Embryonic facial prominence (tissue), 1 donor: ENCODE data around the gene PSG2.
"Not testable (repeated sequence)": the region's sequence is repeated elsewhere in the genome, so short reads cannot be mapped to it uniquely, and the experiment has no call there.

Experiments
- DNase-seq: peaks from one replicate; pipeline ENCODE4 v3.0.0-alpha.2; 2016; ENCODE audit errors: extremely low spot score

PSG2 gene

DNA sequence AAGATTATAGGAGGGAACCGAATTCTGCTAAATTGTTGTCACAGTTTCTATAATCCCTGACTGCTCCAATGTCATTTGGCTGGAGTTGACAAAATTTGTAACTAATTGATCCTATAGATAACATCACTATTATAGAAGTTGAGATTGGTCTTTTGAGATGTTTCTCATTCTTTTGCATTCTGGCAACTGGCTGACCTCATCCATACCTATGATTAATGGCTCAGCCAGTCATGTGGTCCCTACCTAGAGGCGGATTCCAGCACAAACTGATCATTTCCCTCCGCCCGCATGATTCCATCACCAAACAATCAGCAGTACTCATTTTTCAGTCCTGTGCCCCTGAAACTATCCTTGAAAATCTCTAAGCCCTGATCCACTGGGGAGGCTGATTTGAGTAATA is 4.2 kb downstream of the PSG2 start:
- DNase-seq, result no peak

DNA sequence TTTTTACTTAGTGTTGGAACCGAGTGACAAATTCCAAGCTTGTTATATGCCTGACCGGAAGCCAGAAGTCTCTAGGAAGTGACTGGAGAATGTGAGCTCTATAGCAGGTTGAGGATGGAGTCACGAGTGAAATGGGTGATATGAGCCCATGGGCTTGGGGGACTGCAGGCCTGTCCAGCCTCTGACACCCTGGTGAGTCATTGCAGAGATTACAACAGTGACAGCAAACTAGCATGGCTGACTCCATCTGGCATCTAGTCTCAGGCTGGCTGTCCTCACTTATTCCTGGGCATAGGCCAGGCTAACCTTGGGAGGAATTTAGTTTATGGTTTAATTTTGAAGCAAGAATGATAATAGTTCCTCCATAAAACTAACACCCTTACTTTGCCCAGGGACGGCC is 4.6 kb downstream of the PSG2 start:
- DNase-seq, result not testable (repeated sequence)

DNA sequence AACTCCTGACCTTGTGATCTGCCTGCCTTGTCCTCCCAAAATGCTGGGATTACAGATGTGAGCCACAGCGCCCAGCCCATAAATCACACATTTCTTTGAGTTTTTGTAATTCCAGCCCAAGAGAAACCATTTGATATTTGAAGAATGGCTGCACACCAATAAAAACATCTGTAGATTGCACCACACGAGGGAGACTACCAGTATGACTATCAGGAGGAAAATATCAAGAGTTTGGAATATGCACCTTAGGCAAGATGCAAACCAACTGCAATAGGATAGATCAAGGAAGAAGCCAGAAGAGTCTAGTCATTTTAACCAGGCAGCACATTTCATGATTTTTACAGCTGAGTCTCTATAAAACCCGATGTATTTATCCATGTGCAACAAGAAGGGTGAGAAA is 20.1 kb downstream of the PSG2 start:
- DNase-seq, result not testable (repeated sequence)

DNA sequence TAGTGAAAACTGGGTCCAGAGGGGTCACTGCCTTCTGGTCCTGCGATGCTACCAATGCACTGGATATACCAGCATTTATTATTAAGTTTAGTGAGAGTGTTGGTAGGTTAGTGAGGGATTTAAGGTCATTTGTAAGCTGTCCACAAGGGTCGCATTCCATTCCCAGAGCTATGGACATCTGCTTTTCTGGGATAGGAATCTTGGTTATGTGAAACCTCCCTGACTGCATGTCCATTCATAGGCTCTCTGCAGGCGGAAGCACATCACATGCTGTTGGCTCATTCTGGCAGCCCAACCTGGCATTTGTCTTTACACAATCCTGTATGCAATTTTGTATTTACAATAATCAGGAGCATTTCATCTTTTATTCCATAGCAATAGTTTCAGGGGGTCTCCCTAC is 21.2 kb downstream of the PSG2 start:
- not testable (repeated sequence) for DNase-seq

DNA sequence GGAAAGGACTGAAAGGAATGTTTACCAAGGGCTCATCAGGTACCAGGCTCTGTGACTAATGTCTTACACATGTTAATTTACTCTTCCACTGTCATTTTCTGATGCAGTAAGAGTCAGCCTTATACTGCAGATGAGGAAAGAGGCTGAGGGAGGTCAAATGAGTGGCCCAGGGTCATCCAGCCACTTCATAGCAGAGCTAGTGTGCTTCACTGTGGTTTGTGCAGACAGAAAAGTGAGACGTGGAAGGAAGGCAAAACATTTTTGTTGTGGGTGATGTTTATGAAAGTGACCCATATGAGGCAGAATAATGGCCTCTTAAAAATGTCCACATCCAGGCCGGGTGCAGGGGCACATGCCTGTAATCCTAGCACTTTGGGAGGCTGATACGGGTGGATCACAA is 22.2 kb downstream of the PSG2 start:
- not testable (repeated sequence) for DNase-seq

DNA sequence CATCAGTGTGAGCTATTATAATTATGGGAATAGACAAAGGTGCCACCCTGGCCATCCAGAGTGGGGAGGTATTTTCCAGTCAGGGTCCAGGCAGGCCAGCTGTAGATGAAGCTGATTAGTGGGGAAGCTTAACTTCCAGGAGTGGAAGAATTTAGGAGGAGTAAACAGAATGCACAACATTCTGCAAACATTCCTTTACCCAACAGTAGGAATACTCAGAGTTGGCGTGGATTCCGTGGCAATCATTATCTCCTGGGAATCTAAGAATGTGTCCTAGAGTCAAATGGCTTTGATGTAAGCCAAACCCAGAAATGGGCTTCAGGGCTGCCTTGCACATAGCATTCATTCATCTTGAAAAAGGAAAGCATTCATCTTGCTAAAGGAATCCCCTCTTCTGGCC is 23.0 kb downstream of the PSG2 start:
- not testable (repeated sequence) for DNase-seq

DNA sequence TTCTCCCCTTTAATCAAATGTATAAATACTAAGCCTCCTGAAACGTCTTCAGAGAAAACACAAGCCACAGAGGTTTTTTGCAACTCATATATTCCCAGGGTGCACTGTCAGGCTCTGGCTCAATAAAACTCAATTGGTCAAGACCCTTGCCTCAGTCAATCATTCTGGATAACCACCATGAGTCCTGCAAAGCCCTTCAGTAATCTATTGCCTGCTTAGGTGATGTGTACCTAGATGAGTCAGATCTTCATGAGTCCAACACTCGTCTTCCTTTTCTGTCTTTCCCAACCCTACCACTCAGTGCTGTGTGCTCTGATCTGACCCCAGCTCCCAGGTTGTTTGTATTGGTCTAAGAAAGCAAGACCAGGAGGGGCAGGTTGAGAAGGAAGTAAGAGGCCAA is 24.1 kb downstream of the PSG2 start:
- DNase-seq, result not testable (repeated sequence)

DNA sequence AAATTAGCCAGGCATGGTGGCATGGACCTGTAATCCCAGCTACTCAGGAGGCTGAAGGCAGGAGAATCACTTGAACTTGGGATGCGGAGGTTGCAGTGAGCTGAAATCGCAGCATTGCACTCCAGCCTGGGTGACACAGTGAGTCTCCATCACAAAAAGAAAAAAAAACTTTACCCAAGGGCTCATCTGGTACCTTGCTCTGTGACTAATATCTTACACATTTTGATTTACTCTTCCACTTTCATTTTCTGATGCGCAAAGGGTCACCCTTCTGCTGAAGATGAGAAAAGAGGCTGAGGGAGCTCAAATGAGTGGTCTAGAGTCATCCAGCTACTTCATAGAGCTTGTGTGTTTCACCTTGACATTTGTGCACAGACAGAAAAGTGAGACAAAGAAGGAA is 34.5 kb downstream of the PSG2 start:
- DNase-seq, result not testable (repeated sequence)

DNA sequence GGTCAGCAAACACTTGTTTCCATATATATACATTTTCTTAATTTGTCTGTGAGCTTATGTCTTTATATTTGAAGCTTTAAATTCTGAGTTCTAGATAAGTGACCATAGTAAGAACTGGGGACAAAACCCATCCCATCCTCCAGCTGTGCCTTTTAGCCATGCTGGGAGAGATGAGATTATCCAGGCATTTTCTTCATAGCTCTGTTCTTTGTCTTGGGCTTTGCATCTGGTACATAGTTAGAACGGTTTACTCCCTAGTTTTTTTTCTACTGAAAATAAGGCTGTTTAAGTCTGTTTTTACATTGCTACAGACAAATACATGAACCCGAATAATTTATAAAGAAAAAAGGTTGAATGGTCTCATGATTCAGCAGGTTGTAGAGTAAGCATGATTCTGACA is 35.9 kb downstream of the PSG2 start:
- DNase-seq, result not testable (repeated sequence)

DNA sequence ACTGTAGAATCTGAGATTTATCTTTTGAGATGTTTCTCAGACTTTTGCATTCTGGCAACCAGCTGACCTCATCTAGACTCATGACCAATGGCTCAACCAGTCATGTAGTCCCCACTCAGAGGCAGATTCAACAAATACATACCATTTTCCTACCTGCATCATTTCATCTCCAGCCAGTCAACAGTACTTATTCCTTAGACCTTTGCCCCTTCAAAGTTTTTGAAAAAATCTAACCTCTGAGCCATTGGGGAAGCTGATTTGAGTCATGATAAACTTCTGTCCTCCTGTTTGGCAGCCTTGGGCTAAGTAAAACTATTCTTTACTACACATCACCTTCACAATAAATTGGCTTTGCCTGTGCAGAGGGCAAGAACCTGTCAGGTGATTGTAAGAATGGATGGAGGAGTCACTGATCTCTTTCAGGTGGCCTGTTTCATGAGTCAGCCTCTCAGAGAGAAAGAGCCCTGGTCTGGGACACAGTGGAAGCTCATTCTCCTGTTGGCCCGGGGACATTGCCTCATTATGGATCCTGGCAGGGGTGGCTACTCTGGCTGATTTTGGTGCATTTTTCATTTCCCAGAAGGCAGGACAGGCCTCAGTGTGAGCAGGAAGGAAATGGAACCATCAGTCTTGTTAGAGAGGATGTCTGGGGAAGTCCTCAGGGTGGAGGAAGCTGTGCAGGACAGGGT is 38.9 kb downstream of the PSG2 start:
- not testable (repeated sequence) for DNase-seq

DNA sequence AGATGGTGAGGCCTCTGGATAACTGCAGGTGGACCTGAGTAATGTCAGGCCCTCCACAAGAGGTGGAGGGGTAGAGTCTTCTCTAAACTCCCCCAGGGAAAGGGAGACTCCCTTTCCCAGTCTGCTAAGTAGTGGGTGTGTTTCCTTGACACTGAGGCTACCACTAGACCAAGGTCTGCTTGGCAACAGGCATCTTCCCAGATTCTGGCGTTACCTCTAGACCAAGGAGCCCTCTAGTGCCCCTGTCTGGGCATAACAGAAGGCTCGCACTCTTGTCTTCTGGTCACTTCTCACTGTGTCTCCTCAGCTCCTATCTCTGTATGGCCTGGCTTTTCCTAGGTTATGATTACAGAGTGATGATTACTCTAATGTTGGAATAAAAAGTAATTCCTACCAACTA is 50.9 kb downstream of the PSG2 start:
- not testable (repeated sequence) for DNase-seq

DNA sequence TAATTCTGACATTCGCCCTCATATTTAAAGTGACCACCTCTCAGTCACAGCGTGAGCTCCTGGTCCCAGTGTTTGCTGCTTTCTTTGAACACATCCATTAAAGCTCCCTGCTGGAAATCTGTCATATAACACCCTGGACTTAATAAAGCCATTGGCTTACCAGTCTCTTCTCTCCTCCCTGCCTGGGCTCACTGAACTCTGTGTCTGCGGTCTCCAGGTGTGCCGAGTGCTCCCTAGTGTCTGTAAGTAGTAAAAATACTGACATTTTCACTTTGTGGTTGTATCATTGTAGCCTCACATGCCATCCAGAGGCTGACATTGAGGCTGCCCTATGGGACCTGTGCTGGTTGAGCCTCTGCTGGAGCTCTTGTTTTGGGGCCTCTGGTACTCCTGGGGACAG is 53.6 kb downstream of the PSG2 start:
- DNase-seq, result no peak

DNA sequence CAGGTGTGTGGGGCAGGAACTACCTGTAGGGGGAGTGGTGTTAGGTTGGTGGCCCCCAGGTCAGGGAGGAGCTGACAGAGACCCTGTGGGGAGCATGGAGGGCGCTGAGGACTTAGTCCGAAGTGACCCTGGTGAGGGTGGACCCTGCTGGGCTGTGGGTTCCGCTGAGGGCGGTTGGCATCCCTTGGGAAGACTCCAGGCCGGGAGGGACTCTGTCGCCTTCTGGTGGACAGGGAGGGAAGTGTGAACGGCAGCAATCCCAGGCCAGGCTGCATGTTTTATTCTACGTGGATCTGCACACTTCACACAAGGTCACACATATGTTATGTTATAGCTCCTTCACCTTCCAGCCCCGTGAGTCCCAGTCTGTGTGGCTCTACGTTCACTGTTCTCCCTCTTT is 54.5 kb downstream of the PSG2 start:
- DNase-seq, result not testable (repeated sequence)

DNA sequence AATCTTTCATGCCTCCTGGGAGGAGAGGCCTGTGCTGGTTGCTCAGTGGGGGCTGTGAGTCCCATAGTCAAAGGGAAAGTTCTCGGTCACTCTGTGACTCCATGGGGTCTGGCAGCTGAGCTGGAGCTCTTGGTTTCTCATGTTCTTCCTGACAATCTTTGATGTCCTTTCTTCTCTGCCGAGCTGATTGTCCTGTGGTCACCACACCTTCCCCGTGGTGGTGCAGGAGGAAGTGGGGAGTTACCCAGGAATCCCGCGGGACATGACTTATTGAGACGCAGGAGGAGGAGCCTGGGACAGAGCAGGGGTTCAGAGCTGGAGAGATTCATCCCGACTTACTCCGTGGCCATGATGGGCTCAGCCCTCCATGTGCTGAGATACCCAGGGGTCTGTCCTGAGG is 55.4 kb downstream of the PSG2 start:
- not testable (repeated sequence) for DNase-seq

DNA sequence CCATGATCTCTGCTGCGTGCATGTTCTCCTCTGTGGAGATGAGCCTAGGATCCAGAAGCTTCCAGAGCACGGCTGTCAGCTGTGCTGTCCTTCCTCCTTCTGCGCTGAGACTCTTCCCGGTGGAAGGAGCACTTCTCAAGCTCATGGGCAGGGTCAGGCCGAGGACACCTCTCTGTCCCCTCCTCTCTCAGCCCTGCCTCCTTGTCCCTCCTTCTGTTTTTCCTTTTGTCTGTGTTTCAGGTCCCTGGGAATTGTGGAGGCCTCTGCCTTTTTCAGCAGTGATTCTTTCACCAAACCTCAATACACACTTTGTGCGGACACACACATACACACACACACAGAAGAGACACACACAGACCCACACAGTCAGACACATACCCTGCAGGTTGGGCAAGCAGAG is 56.1 kb downstream of the PSG2 start, which contains the start of gene PSG11:
Gene PSG11 (minus strand): TSS at position 101 of the 400 bp plus-strand sequence. CDS start 97 bp downstream, at position 4.
- DNase-seq, result not testable (repeated sequence)

DNA sequence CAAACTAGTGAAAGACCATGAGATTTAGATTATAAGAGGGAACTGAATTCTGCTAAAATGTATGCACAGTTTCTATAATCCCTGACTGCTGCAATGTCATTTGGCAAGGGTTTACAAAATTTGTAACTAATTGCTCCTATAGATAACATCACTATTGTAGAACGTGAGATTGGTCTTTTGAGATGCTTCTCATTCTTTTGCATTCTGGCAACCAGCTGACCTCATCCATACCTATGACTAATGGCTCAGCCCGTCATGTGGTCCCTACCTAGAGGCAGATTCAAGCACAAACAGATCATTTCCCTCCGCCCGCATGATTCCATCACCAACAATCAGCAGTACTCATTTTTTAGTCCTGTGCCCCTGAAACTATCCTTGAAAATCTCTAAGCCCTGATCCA is 60.4 kb downstream of the PSG2 start:
- not testable (repeated sequence) for DNase-seq

DNA sequence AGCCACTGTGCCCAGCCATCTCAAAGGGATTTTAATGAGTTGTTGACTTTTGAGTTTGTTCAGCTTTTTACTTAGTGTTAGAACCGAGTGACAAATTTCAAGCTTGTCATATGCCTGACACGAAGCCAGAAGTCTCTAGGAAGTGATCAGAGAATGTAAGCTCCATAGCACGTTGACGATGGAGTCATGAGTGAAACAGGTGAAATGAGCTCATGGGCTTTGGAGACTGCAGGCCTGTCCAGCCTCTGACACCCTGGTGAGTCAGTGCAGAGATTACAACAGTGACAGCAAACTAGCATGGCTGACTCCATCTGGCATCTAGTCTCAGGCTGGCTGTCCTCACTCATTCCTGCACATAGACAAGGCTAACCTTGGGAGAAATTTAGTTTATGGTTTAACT is 60.9 kb downstream of the PSG2 start:
- DNase-seq, result not testable (repeated sequence)

DNA sequence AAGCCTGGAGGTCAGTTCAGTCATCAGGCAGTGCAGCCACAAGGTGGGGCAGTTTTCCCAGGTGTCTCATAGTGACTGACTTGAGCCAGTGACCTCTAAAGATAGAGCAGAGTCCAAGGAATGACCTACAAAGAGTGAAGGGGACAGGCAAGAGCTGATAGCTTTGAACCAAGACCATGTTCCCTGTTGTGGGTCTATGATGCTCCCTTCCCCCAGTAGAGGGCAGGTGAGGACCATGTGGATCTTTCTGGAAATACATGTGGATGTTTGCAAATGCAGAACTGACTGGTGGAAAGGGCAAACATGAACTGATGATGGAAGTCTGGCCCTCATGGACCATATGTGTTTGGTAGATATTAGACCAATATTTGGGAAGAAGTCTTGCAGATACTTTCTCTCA is 62.9 kb downstream of the PSG2 start:
- DNase-seq, result not testable (repeated sequence)
